ENCODE data around the gene GSG1L2. TPM values are rescaled to one million over a fixed set of nuclear protein-coding genes. Genes with fewer than 3 reads are reported as not detected.

The GSG1L2 gene
- total and polyA plus RNA-seq, 2 donors (not counting 3 experiments of a cell fraction or from before 2014, with no cell fraction given): not detected

- ChIA-PET POLR2A (no interaction called here), CTCF (no interaction called here)
- TF ChIP-seq FOS (IDR thresholded peaks at IDR 0.05; ENCODE audit: borderline replicate concordance, insufficient read depth, low read length): no peak
- TF ChIP-seq EZH2 (IDR thresholded peaks at IDR 0.05; ENCODE audit: borderline replicate concordance, low read depth, low read length, severe bottlenecking): no peak
- no peak overlapping the region for H3K9ac ChIP-seq (replicated peaks; ENCODE audit: extremely low read depth, insufficient read depth, low read length)
- intact Hi-C loops (cut with micrococcal nuclease): no loop called here
- no peaks in the 10 kb centered on the region for H4K20me1 ChIP-seq (replicated peaks; ENCODE audit: control insufficient read depth, extremely low read depth, insufficient read depth, low read length)
- no peak for FAIRE-seq
- no peak overlapping the region for H3K4me3 ChIP-seq (replicated peaks in 1 of 3; ENCODE audit: insufficient read depth in 1 of 3, low read depth in 1 of 3, low read length in 3 of 3)
- no peaks in the 10 kb centered on the region for H3K36me3 ChIP-seq (ENCODE audit: control insufficient read depth in 2 of 2, extremely low read depth in 1 of 2, insufficient read depth in 2 of 2, low read length in 2 of 2)
- DNase-seq (ENCODE audit: low read depth, low spot score): no peak
- H3K27me3 ChIP-seq (ENCODE audit: control insufficient read depth in 2 of 2, insufficient read depth in 2 of 2, low read length in 2 of 2): no peaks in the 10 kb centered on the region
- BruUV-seq (replicated peaks): no TSS peak
- dilution Hi-C loops (cut with MboI; ENCODE audit: extremely low pct_ligation_motif_present, low sequenced_read_pairs): no loop called here
- H3K79me2 ChIP-seq (ENCODE audit: control insufficient read depth, insufficient read depth, low read length): no peaks in the 10 kb centered on the region
- no peak overlapping the region for H2AFZ ChIP-seq (ENCODE audit: low read depth, low read length)
- no peaks in the 10 kb centered on the region for H3K4me1 ChIP-seq (ENCODE audit: control insufficient read depth, extremely low read depth, insufficient read depth, low read length)
- no peak overlapping the region for H3K27ac ChIP-seq (ENCODE audit: insufficient read depth, low read depth, low read length)
- no peak overlapping the region for H3K4me2 ChIP-seq (ENCODE audit: insufficient read depth, low read length)
- peaks cover 4% of the 10 kb centered on the region for H3K9me3 ChIP-seq (replicated peaks; ENCODE audit: control insufficient read depth, insufficient read depth, low read length)
- H3K9me1 ChIP-seq (replicated peaks; ENCODE audit: control insufficient read depth, extremely low read depth, insufficient read depth, low read length): no peaks in the 10 kb centered on the region
Observed at GRCh38 chr17:9772658-9773057, 49.2 kb downstream of the GSG1L2 start.

- no peaks in the 10 kb centered on the region for H3K4me1 ChIP-seq (ENCODE audit: control insufficient read depth, extremely low read depth, insufficient read depth, low read length)
- H2AFZ ChIP-seq (ENCODE audit: low read depth, low read length): no peak overlapping the region
- H3K9me1 ChIP-seq (replicated peaks; ENCODE audit: control insufficient read depth, extremely low read depth, insufficient read depth, low read length): no peaks in the 10 kb centered on the region
- TF ChIP-seq FOS (IDR thresholded peaks at IDR 0.05; ENCODE audit: borderline replicate concordance, insufficient read depth, low read length) (no peak), POLR2AphosphoS5 (IDR thresholded peaks at IDR 0.05; ENCODE audit: insufficient read depth, low read depth, low read length) (no peak), CTCF (IDR thresholded peaks at IDR 0.05; ENCODE audit: extremely low read depth in 1 of 2, insufficient read depth in 1 of 2, low read depth in 1 of 2, low read length in 2 of 2) (no peak), POLR2A (IDR thresholded peaks at IDR 0.05; ENCODE audit: low read depth, low read length) (no peak), MAX (IDR thresholded peaks at IDR 0.05; ENCODE audit: insufficient read depth, insufficient read length) (no peak), MYC (IDR thresholded peaks at IDR 0.05; ENCODE audit: low read depth, low read length) (no peak), JUN (IDR thresholded peaks at IDR 0.05; ENCODE audit: borderline replicate concordance, insufficient read depth, insufficient read length, low read depth) (no peak), EZH2 (IDR thresholded peaks at IDR 0.05; ENCODE audit: borderline replicate concordance, low read depth, low read length, severe bottlenecking) (no peak), GATA2 (IDR thresholded peaks at IDR 0.05; ENCODE audit: insufficient read depth, insufficient read length, low read depth, low read length) (no peak)
- ChIA-PET CTCF (interaction anchor here (0.6 kb wide), 1 partner anchor 27 kb away, joined by 3 read pairs; no protein-coding TSS in a partner anchor), POLR2A (no interaction called here)
- dilution Hi-C loops (cut with MboI; ENCODE audit: extremely low pct_ligation_motif_present, low sequenced_read_pairs): no loop called here
- H3K36me3 ChIP-seq (ENCODE audit: control insufficient read depth in 2 of 2, extremely low read depth in 1 of 2, insufficient read depth in 2 of 2, low read length in 2 of 2): no peaks in the 10 kb centered on the region
- H3K9ac ChIP-seq (replicated peaks; ENCODE audit: extremely low read depth, insufficient read depth, low read length): no peak overlapping the region
- H3K4me3 ChIP-seq (replicated peaks in 1 of 3; ENCODE audit: insufficient read depth in 1 of 3, low read depth in 1 of 3, low read length in 3 of 3): no peak overlapping the region
- no TSS peak for BruUV-seq (replicated peaks)
- H3K27ac ChIP-seq (ENCODE audit: insufficient read depth, low read depth, low read length): no peak overlapping the region
- no peaks in the 10 kb centered on the region for H3K79me2 ChIP-seq (ENCODE audit: control insufficient read depth, insufficient read depth, low read length)
- peaks cover 4% of the 10 kb centered on the region for H3K9me3 ChIP-seq (replicated peaks; ENCODE audit: control insufficient read depth, insufficient read depth, low read length)
- H3K27me3 ChIP-seq (ENCODE audit: control insufficient read depth in 2 of 2, insufficient read depth in 2 of 2, low read length in 2 of 2): no peaks in the 10 kb centered on the region
- no peak overlapping the region for H3K4me2 ChIP-seq (ENCODE audit: insufficient read depth, low read length)
- intact Hi-C loops (cut with micrococcal nuclease): no loop called here
- H4K20me1 ChIP-seq (replicated peaks; ENCODE audit: control insufficient read depth, extremely low read depth, insufficient read depth, low read length): no peaks in the 10 kb centered on the region
- DNase-seq (ENCODE audit: low read depth, low spot score) (no peak), FAIRE-seq (no peak)
Observed at GRCh38 chr17:9771465-9771864, 50.4 kb downstream of the GSG1L2 start.
